Measurements from ENCODE around the gene GCFC2. TPM values are rescaled to one million over a fixed set of nuclear protein-coding genes. Genes with fewer than 3 reads are reported as not detected.
"Not testable (repeated sequence)": the region's sequence is repeated elsewhere in the genome, so short reads cannot be mapped to it uniquely, and the experiment has no call there.

The GCFC2 gene
- total RNA-seq, 1 experiment from 2014 or later = 20.1 TPM

DNA sequence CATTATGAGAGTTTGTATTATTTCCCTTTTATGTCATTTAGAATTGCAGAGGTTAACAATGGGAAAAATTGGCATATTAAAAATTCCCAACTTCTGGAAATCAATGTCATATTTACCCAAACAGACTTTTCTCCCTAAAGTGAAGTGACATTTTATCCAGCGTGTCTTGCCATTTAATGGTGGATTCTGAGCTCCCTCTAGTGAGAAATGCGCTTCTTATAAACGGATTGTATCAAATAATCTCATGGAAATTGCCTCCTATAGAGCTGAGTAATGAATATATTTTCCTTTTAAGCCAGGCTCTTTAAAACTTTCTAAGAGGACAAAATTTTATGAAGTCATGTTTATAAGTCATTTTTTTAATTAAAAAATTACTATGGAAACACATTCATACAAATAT is 5.7 kb upstream of the GCFC2 start:
- CTCF ChIA-PET = interaction anchor here (1.2 to 2.0 kb wide), 3 partner anchors 70 to 78 kb away, joined by 3 to 10 read pairs (median 4); partner anchors contain the start of gene MRPL19
- no TSS peak for BruUV-seq (replicated peaks)

DNA sequence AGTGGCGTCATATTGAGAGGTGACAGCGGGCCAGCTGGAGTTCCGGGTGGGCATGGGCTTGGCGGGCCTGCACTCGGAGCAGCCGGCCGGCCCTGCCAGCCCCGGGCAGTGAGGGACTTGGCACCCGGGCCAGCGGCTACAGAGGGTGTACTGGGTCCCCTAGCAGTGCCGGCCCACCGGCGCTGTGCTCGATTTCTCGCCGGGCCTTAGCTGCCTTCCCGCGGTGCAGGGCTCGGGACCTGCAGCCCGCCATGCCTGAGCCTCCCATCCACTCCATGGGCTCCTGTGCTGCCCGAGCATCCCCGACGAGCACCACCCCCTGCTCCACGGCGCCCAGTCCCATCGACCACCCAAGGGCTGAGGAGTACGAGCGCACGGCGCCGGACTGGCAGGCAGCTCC is 875 bp upstream of the GCFC2 start:
- H3K9me2 ChIP-seq (ENCODE audit: insufficient read depth); DNase-seq (ENCODE audit: low read depth, low spot score); POLR2A ChIA-PET; H2AFZ ChIP-seq (ENCODE audit: low read depth, low read length, poor library complexity, severe bottlenecking); ATAC-seq; H3K36me3 ChIP-seq (ENCODE audit: control insufficient read depth in 1 of 2, insufficient read depth in 2 of 2, low read length in 2 of 2); RAD21 ChIA-PET (ENCODE audit: low non-redundant PET in 1 of 2, low total read pairs in 2 of 2, uncharacterized antibody in 2 of 2, unreplicated experiment in 2 of 2); H3K9me3 ChIP-seq (ENCODE audit: control insufficient read depth in 1 of 2, insufficient read depth in 1 of 2, low read depth in 1 of 2, low read length in 2 of 2); H3K27me3 ChIP-seq (ENCODE audit: insufficient read depth, low read length); BruUV-seq (replicated peaks); H4K20me1 ChIP-seq (ENCODE audit: insufficient read depth): not testable (repeated sequence)
- H3K4me1 ChIP-seq (ENCODE audit: control insufficient read depth in 1 of 2, insufficient read depth in 2 of 2, low read length in 2 of 2) = peaks cover 4 to 17% of the 10 kb centered on the region in 2 experiments; a peak in 3 of 4 replicates
- peak overlapping the region; percentile 81 for H3K4me2 ChIP-seq (ENCODE audit: low read length)
- H3K79me2 ChIP-seq (ENCODE audit: insufficient read depth, low read length) = peaks cover 33% of the 10 kb centered on the region
- peak overlapping the region; percentile 94 for H3K27ac ChIP-seq (ENCODE audit: low read depth, low read length)
- H3K4me3 ChIP-seq (replicated peaks in 1 of 2; ENCODE audit: low read depth in 1 of 2, low read length in 2 of 2) = peak overlapping the region in 1 of 2 experiments; percentile 64; a peak in 3 of 4 replicates
- H3K9ac ChIP-seq (ENCODE audit: low read length) = peak overlapping the region; percentile 74; the same call in 1 of the 2 replicates
- intact Hi-C loops (cut with micrococcal nuclease) = loop anchor here (2.0 kb wide), 1 partner anchor 65 kb away; the partner anchor contains the start of gene MRPL19
- CTCF ChIA-PET = interaction anchor here (1.9 kb wide), 1 partner anchor 71 kb away, joined by 5 read pairs; no protein-coding TSS in a partner anchor

More for the DNA sequence above, 5.7 kb upstream of the GCFC2 start:
- intact Hi-C loops (cut with micrococcal nuclease) = loop anchor here (2.0 kb wide), 1 partner anchor 76 kb away; no protein-coding TSS in a partner anchor
- H2AFZ ChIP-seq (ENCODE audit: low read depth, low read length, poor library complexity, severe bottlenecking) = no peak overlapping the region
- no peak overlapping the region for H3K4me2 ChIP-seq (ENCODE audit: low read length)
- H3K4me3 ChIP-seq (replicated peaks in 1 of 2; ENCODE audit: low read depth in 1 of 2, low read length in 2 of 2) = no peak overlapping the region
- DNase-seq (ENCODE audit: low read depth, low spot score) (no peak), ATAC-seq (no peak)
- no peaks in the 10 kb centered on the region for H3K9me3 ChIP-seq (ENCODE audit: control insufficient read depth in 1 of 2, insufficient read depth in 1 of 2, low read depth in 1 of 2, low read length in 2 of 2)
- no peaks in the 10 kb centered on the region for H3K79me2 ChIP-seq (ENCODE audit: insufficient read depth, low read length)
- POLR2A ChIA-PET = interaction anchor here (0.5 kb wide), 1 partner anchor 1535 kb away, joined by 4 read pairs; no protein-coding TSS in a partner anchor
- TF ChIP-seq ATF3 (IDR thresholded peaks at IDR 0.05) (no peak), RAD21 (IDR thresholded peaks at IDR 0.05; ENCODE audit: low read depth) (peak; percentile 42)
- RAD21 ChIA-PET (ENCODE audit: low non-redundant PET in 1 of 2, low total read pairs in 2 of 2, uncharacterized antibody in 2 of 2, unreplicated experiment in 2 of 2) = interaction anchor here in 1 of 2 experiments (2.0 kb wide), 1 partner anchor 76 kb away, joined by 11 read pairs; no protein-coding TSS in a partner anchor
- no peaks in the 10 kb centered on the region for H3K27me3 ChIP-seq (ENCODE audit: insufficient read depth, low read length)
- no peak overlapping the region for H3K9ac ChIP-seq (ENCODE audit: low read length)
- no peak overlapping the region for H3K27ac ChIP-seq (ENCODE audit: low read depth, low read length)
- peaks cover 1% of the 10 kb centered on the region in 2 experiments; a peak in 2 of 4 replicates for H3K4me1 ChIP-seq (ENCODE audit: control insufficient read depth in 1 of 2, insufficient read depth in 2 of 2, low read length in 2 of 2)
- no peaks in the 10 kb centered on the region for H3K36me3 ChIP-seq (ENCODE audit: control insufficient read depth in 1 of 2, insufficient read depth in 2 of 2, low read length in 2 of 2)
- H4K20me1 ChIP-seq (ENCODE audit: insufficient read depth) = no peaks in the 10 kb centered on the region
- no peaks in the 10 kb centered on the region for H3K9me2 ChIP-seq (ENCODE audit: insufficient read depth)

All from HCT116 (cell line).